ENCODE measurements around the gene ETV7. TPM values are rescaled to one million over a fixed set of nuclear protein-coding genes. Genes with fewer than 3 reads are reported as not detected.

The ETV7 gene
- total and polyA plus RNA-seq, 5 experiments from 2014 or later = 0.60 to 0.70 TPM; not detected in 3

GRCh38 chr6:36358226-36358915 lies 29.1 kb downstream of the ETV7 start:
- no peak overlapping the region for H3K4me3 Mint-ChIP-seq
- no peak for DNase-seq
- H3K9me3 Mint-ChIP-seq = peaks cover 0 to 2% (median 0%) of the 10 kb centered on the region in 9 donors
- ATAC-seq = no peak
- no peaks in the 10 kb centered on the region for H3K36me3 Mint-ChIP-seq
- no peak overlapping the region for H3K27ac Mint-ChIP-seq
- POLR2A ChIA-PET = interaction anchor here (0.7 kb wide), 1 partner anchor 401 kb away, joined by 4 read pairs; no protein-coding TSS in a partner anchor
- H3K27me3 Mint-ChIP-seq = peaks cover 0 to 12% (median 2%) of the 10 kb centered on the region in 5 donors
- peaks cover 4 to 21% (median 7%) of the 10 kb centered on the region in 4 donors for H3K4me1 Mint-ChIP-seq

- Mint-ChIP-seq H3K4me3 (no peak overlapping the region), H3K27ac (no peak overlapping the region), H3K27me3 (peaks cover 0 to 12% (median 2%) of the 10 kb centered on the region in 5 donors), H3K4me1 (peaks cover 4 to 21% (median 7%) of the 10 kb centered on the region in 4 donors), H3K9me3 (peaks cover 0 to 5% (median 0%) of the 10 kb centered on the region in 9 donors), H3K36me3 (peaks cover 0 to 2% (median 0%) of the 10 kb centered on the region in 3 donors)
- DNase-seq = peak in 1 of 10 donors; percentile 33
- POLR2A ChIA-PET = no interaction called here
- ATAC-seq = peak in 1 of 2 donors; percentile 53
Measured at GRCh38 chr6:36357872-36358225, 29.6 kb downstream of the ETV7 start.

- POLR2A ChIA-PET = interaction anchor here (0.7 kb wide), 1 partner anchor 700 kb away, joined by 5 read pairs; no protein-coding TSS in a partner anchor
- no peak overlapping the region for H3K4me3 Mint-ChIP-seq
- peaks cover 4 to 21% (median 7%) of the 10 kb centered on the region in 4 donors for H3K4me1 Mint-ChIP-seq
- H3K9me3 Mint-ChIP-seq = peaks cover 0 to 5% (median 0%) of the 10 kb centered on the region in 9 donors
- peaks cover 0 to 12% (median 2%) of the 10 kb centered on the region in 5 donors for H3K27me3 Mint-ChIP-seq
- DNase-seq = no peak
- no peak for ATAC-seq
- peaks cover 0 to 7% (median 0%) of the 10 kb centered on the region in 3 donors for H3K36me3 Mint-ChIP-seq
- H3K27ac Mint-ChIP-seq = no peak overlapping the region
Measured at GRCh38 chr6:36355819-36356218, 31.6 kb downstream of the ETV7 start.

GRCh38 chr6:36353411-36353915 lies 34.0 kb downstream of the ETV7 start:
- POLR2A ChIA-PET = no interaction called here
- Mint-ChIP-seq H3K4me3 (no peak overlapping the region), H3K4me1 (peaks cover 2 to 13% (median 5%) of the 10 kb centered on the region in 4 donors), H3K27me3 (peaks cover 0 to 12% (median 0%) of the 10 kb centered on the region in 5 donors), H3K36me3 (peaks cover 0 to 7% (median 0%) of the 10 kb centered on the region in 3 donors), H3K27ac (no peak overlapping the region), H3K9me3 (peaks cover 0 to 5% (median 0%) of the 10 kb centered on the region in 9 donors)
- ATAC-seq = no peak
- DNase-seq = no peak

GRCh38 chr6:36352477-36353157 lies 34.9 kb downstream of the ETV7 start:
- POLR2A ChIA-PET = no interaction called here
- H3K27ac Mint-ChIP-seq = no peak overlapping the region
- H3K4me1 Mint-ChIP-seq = peaks cover 0 to 5% (median under 1%) of the 10 kb centered on the region in 4 donors
- peaks cover 0 to 7% (median 0%) of the 10 kb centered on the region in 3 donors for H3K36me3 Mint-ChIP-seq
- DNase-seq (no peak), ATAC-seq (no peak)
- H3K9me3 Mint-ChIP-seq = peaks cover 0 to 5% (median 0%) of the 10 kb centered on the region in 9 donors
- peaks cover 0 to 8% (median 0%) of the 10 kb centered on the region in 5 donors for H3K27me3 Mint-ChIP-seq
- no peak overlapping the region for H3K4me3 Mint-ChIP-seq

- ATAC-seq = no peak
Measured at GRCh38 chr6:36350681-36351571, 36.5 kb downstream of the ETV7 start.

GRCh38 chr6:36350082-36350481 lies 37.4 kb downstream of the ETV7 start:
- Mint-ChIP-seq H3K4me3 (no peak overlapping the region), H3K27me3 (peaks cover 0 to 3% (median 0%) of the 10 kb centered on the region in 5 donors), H3K36me3 (peaks cover 0 to 7% (median 0%) of the 10 kb centered on the region in 3 donors), H3K27ac (no peak overlapping the region), H3K4me1 (no peaks in the 10 kb centered on the region), H3K9me3 (peaks cover 0 to 5% (median 0%) of the 10 kb centered on the region in 9 donors)
- DNase-seq = no peak
- POLR2A ChIA-PET = no interaction called here
- no peak for ATAC-seq

More at GRCh38 chr6:36350681-36351571, 36.5 kb downstream of the ETV7 start:
- peaks cover 0 to 2% (median 0%) of the 10 kb centered on the region in 5 donors for H3K27me3 Mint-ChIP-seq
- H3K4me1 Mint-ChIP-seq = no peaks in the 10 kb centered on the region
- H3K9me3 Mint-ChIP-seq = peaks cover 0 to 5% (median 0%) of the 10 kb centered on the region in 9 donors
- H3K4me3 Mint-ChIP-seq = no peak overlapping the region
- DNase-seq = no peak
- H3K36me3 Mint-ChIP-seq = peaks cover 0 to 7% (median 0%) of the 10 kb centered on the region in 3 donors
- POLR2A ChIA-PET = interaction anchor here (0.6 kb wide), 1 partner anchor 264 kb away, joined by 3 read pairs; no protein-coding TSS in a partner anchor
- no peak overlapping the region for H3K27ac Mint-ChIP-seq

GRCh38 chr6:36349240-36349639 lies 38.2 kb downstream of the ETV7 start:
- Mint-ChIP-seq H3K27me3 (peaks cover 0 to 3% (median 0%) of the 10 kb centered on the region in 5 donors), H3K4me3 (no peak overlapping the region), H3K9me3 (peaks cover 0 to 5% (median 0%) of the 10 kb centered on the region in 9 donors), H3K36me3 (peaks cover 0 to 7% (median 0%) of the 10 kb centered on the region in 3 donors), H3K27ac (no peak overlapping the region), H3K4me1 (no peaks in the 10 kb centered on the region)
- POLR2A ChIA-PET = no interaction called here
- DNase-seq (peak in 6 of 10 donors; percentile 14 to 43 (median 38)), ATAC-seq (peak in 1 of 2 donors; percentile 43)

GRCh38 chr6:36347621-36348020 lies 39.8 kb downstream of the ETV7 start:
- POLR2A ChIA-PET = no interaction called here
- no peak for ATAC-seq

GRCh38 chr6:36346486-36347273 lies 40.8 kb downstream of the ETV7 start:
- Mint-ChIP-seq H3K4me3 (no peak overlapping the region), H3K4me1 (no peaks in the 10 kb centered on the region), H3K9me3 (no peaks in the 10 kb centered on the region), H3K36me3 (no peaks in the 10 kb centered on the region), H3K27me3 (peaks cover 0 to 5% (median 0%) of the 10 kb centered on the region in 5 donors), H3K27ac (peak overlapping the region in 1 of 10 donors; percentile 31)
- no peak for ATAC-seq
- POLR2A ChIA-PET = no interaction called here
- DNase-seq = no peak

More at GRCh38 chr6:36347621-36348020, 39.8 kb downstream of the ETV7 start:
- DNase-seq = no peak
- H3K27ac Mint-ChIP-seq = no peak overlapping the region
- H3K27me3 Mint-ChIP-seq = peaks cover 0 to 3% (median 0%) of the 10 kb centered on the region in 5 donors
- H3K36me3 Mint-ChIP-seq = peaks cover 0 to 3% (median 0%) of the 10 kb centered on the region in 3 donors
- no peaks in the 10 kb centered on the region for H3K4me1 Mint-ChIP-seq
- H3K9me3 Mint-ChIP-seq = no peaks in the 10 kb centered on the region
- no peak overlapping the region for H3K4me3 Mint-ChIP-seq

- H3K27ac Mint-ChIP-seq = peak overlapping the region in 1 of 10 donors; percentile 15
- no peak for DNase-seq
- H3K36me3 Mint-ChIP-seq = no peaks in the 10 kb centered on the region
- POLR2A ChIA-PET = no interaction called here
- no peaks in the 10 kb centered on the region for H3K9me3 Mint-ChIP-seq
- peaks cover 1 to 6% (median 3%) of the 10 kb centered on the region in 5 donors for H3K27me3 Mint-ChIP-seq
- peaks cover under 1 to 2% (median 1%) of the 10 kb centered on the region in 4 donors for H3K4me1 Mint-ChIP-seq
- no peak overlapping the region for H3K4me3 Mint-ChIP-seq
- no peak for ATAC-seq
Measured at GRCh38 chr6:36345681-36346466, 41.6 kb downstream of the ETV7 start.

Measured in naive thymus-derived CD8-positive, alpha-beta T cell (primary cell).